Measurements from ENCODE around the gene MYO15A. TPM values are rescaled to one million over a fixed set of nuclear protein-coding genes. Genes with fewer than 3 reads are reported as not detected.

MYO15A gene
- total and polyA plus RNA-seq, 2 donors (not counting 1 experiment from before 2014, with no cell fraction given), result 2.5 to 3.1 TPM

- Mint-ChIP-seq H3K4me3 (no peak overlapping the region), H3K9me3 (ENCODE audit: insufficient read depth) (no peaks in the 10 kb centered on the region), H3K4me1 (peaks cover 9% of the 10 kb centered on the region), H3K27ac (no peak overlapping the region), H3K27me3 (no peaks in the 10 kb centered on the region)
- Histone ChIP-seq H2AFZ (ENCODE audit: insufficient read depth, low read depth, low read length, poor library complexity, severe bottlenecking) (no peak overlapping the region), H3K4me3 (ENCODE audit: control extremely low read depth in 1 of 5, extremely low read depth in 1 of 5, insufficient read depth in 1 of 5, low read depth in 2 of 5, low read length in 4 of 5) (no peak overlapping the region), H3K27ac (ENCODE audit: low read length in 2 of 2) (no peak overlapping the region), H3K9ac (ENCODE audit: low read length) (no peak overlapping the region), H3K36me3 (replicated peaks in 1 of 2; ENCODE audit: control extremely low read depth in 1 of 2, control insufficient read depth in 1 of 2, extremely low read depth in 1 of 2, insufficient read depth in 2 of 2, low read length in 1 of 2) (no peaks in the 10 kb centered on the region), H3K27me3 (replicated peaks in 1 of 4; ENCODE audit: control extremely low read depth in 1 of 4, control insufficient read depth in 3 of 4, insufficient read depth in 4 of 4, low read length in 3 of 4) (no peaks in the 10 kb centered on the region), H3K9me3 (ENCODE audit: control extremely low read depth in 1 of 3, control insufficient read depth in 2 of 3, insufficient read depth in 1 of 3, low read length in 2 of 3) (no peaks in the 10 kb centered on the region), H3K79me2 (ENCODE audit: control insufficient read depth, insufficient read depth, low read length) (no peaks in the 10 kb centered on the region), H4K20me1 (ENCODE audit: control insufficient read depth, insufficient read depth, low read length, poor library complexity, severe bottlenecking) (no peaks in the 10 kb centered on the region), H3K4me1 (ENCODE audit: control insufficient read depth in 2 of 2, insufficient read depth in 2 of 2, low read length in 2 of 2) (peaks cover 0 to 9% of the 10 kb centered on the region in 2 donors), H3K4me2 (replicated peaks; ENCODE audit: low read depth, low read length, poor library complexity, severe bottlenecking) (no peak overlapping the region)
- POLR2A ChIA-PET, result no interaction called here
- ATAC-seq (ENCODE audit: low read depth), result no peak
- CTCF ChIA-PET, result no interaction called here
- intact Hi-C loops (cut with micrococcal nuclease), result no loop called here
- no peak for DNase-seq
- WGBS (ENCODE audit: insufficient coverage), result 93% methylated on average over 7 of the region's 7 CpGs
- TF ChIP-seq CTCF (IDR thresholded peaks at IDR 0.05), result no peak
- no peak for TF ChIP-seq EZH2 (IDR thresholded peaks at IDR 0.05; ENCODE audit: borderline replicate concordance, insufficient read depth, low read depth, low read length, poor library complexity, severe bottlenecking)
Observed at GRCh38 chr17:18148586-18148985, 40.0 kb downstream of the MYO15A start.

GRCh38 chr17:18151290-18151689, 42.7 kb downstream of the MYO15A start:
- Histone ChIP-seq H2AFZ (ENCODE audit: insufficient read depth, low read depth, low read length, poor library complexity, severe bottlenecking) (no peak overlapping the region), H3K4me2 (replicated peaks; ENCODE audit: low read depth, low read length, poor library complexity, severe bottlenecking) (no peak overlapping the region), H3K27ac (ENCODE audit: low read length in 2 of 2) (no peak overlapping the region), H3K4me3 (ENCODE audit: control extremely low read depth in 1 of 5, extremely low read depth in 1 of 5, insufficient read depth in 1 of 5, low read depth in 2 of 5, low read length in 4 of 5) (no peak overlapping the region), H4K20me1 (ENCODE audit: control insufficient read depth, insufficient read depth, low read length, poor library complexity, severe bottlenecking) (no peaks in the 10 kb centered on the region), H3K4me1 (ENCODE audit: control insufficient read depth in 2 of 2, insufficient read depth in 2 of 2, low read length in 2 of 2) (peaks cover 0 to 14% of the 10 kb centered on the region in 2 donors), H3K9ac (ENCODE audit: low read length) (no peak overlapping the region), H3K36me3 (replicated peaks in 1 of 2; ENCODE audit: control extremely low read depth in 1 of 2, control insufficient read depth in 1 of 2, extremely low read depth in 1 of 2, insufficient read depth in 2 of 2, low read length in 1 of 2) (no peaks in the 10 kb centered on the region), H3K9me3 (ENCODE audit: control extremely low read depth in 1 of 3, control insufficient read depth in 2 of 3, insufficient read depth in 1 of 3, low read length in 2 of 3) (no peaks in the 10 kb centered on the region), H3K79me2 (ENCODE audit: control insufficient read depth, insufficient read depth, low read length) (no peaks in the 10 kb centered on the region), H3K27me3 (replicated peaks in 1 of 4; ENCODE audit: control extremely low read depth in 1 of 4, control insufficient read depth in 3 of 4, insufficient read depth in 4 of 4, low read length in 3 of 4) (no peaks in the 10 kb centered on the region)
- H3K4me1 Mint-ChIP-seq, result peaks cover 19% of the 10 kb centered on the region
- no peaks in the 10 kb centered on the region for H3K9me3 Mint-ChIP-seq (ENCODE audit: insufficient read depth)
- no peak for TF ChIP-seq EZH2 (IDR thresholded peaks at IDR 0.05; ENCODE audit: borderline replicate concordance, insufficient read depth, low read depth, low read length, poor library complexity, severe bottlenecking)
- TF ChIP-seq CTCF (IDR thresholded peaks at IDR 0.05), result no peak
- no peaks in the 10 kb centered on the region for H3K27me3 Mint-ChIP-seq
- DNase-seq, result no peak
- no peak overlapping the region for H3K4me3 Mint-ChIP-seq
- intact Hi-C loops (cut with micrococcal nuclease), result no loop called here
- ATAC-seq (ENCODE audit: low read depth), result no peak
- no peak overlapping the region for H3K27ac Mint-ChIP-seq
- 89% methylated on average over 5 of the region's 9 CpGs for WGBS (ENCODE audit: insufficient coverage)
- ChIA-PET CTCF (interaction anchor here (1.8 kb wide), 1 partner anchor 10 kb away, joined by 6 read pairs; no protein-coding TSS in a partner anchor), POLR2A (no interaction called here)

Measured in B cell (primary cell).